OCI-LY3 (cell line): ENCODE data around the gene TUBGCP3.

Experiments used
- H2AFZ ChIP-seq: fragments of 200-600, 300-600 bp; shearing (Covaris generic); 2 replicates; pipeline ENCODE4 v1.6.0; 2014; ENCODE audit warnings: antibody characterized with exemption, low read depth, low read length
- H3K27ac ChIP-seq: fragments of 200-600, 300-600 bp; sonication (generic); 2 replicates; pipeline ENCODE4 v1.5.1; 2014; ENCODE audit warnings: mild to moderate bottlenecking, low read length, moderate library complexity, mixed read lengths
- H3K27me3 ChIP-seq: fragments of 200-600, 300-600 bp; sonication (generic); 2 replicates; pipeline ENCODE4 v1.6.1; 2014; ENCODE audit warnings: low read depth, low read length, mixed read lengths
- H3K36me3 ChIP-seq: fragments of 200-600, 300-600 bp; sonication (generic); replicated peaks from 2 replicates; pipeline ENCODE3; 2014; ENCODE audit warnings: low read depth, low read length, mixed read lengths
- H3K4me1 ChIP-seq: fragments of 300-600, 200-600 bp; sonication (generic); 2 replicates; pipeline ENCODE4 v1.6.1; 2014; ENCODE audit warnings: low read length, mixed read lengths
- H3K4me2 ChIP-seq: fragments of 200-600, 300-600 bp; sonication (generic); 2 replicates; pipeline ENCODE4 v1.6.1; 2014; ENCODE audit warnings: low read length, mixed read lengths
- H3K4me3 ChIP-seq: fragments of 300-600, 200-600 bp; sonication (generic); 2 replicates; pipeline ENCODE4 v1.5.1; 2014; ENCODE audit warnings: antibody characterized with exemption, mild to moderate bottlenecking, low read length, moderate library complexity
- H3K79me2 ChIP-seq: fragments of 300-600, 200-600 bp; shearing (Covaris generic); 2 replicates; pipeline ENCODE4 v1.6.1; 2014; ENCODE audit warnings: mild to moderate bottlenecking, low read length, mixed read lengths
- H3K9ac ChIP-seq: fragments of 300-600, 200-600 bp; shearing (Covaris generic); 2 replicates; pipeline ENCODE4 v1.6.0; 2014; ENCODE audit warnings: mild to moderate bottlenecking, low read length, moderate library complexity
- H3K9me3 ChIP-seq: fragments of 200-600, 300-600 bp; shearing (Covaris generic); 2 replicates; pipeline ENCODE4 v1.6.1; 2014; ENCODE audit warnings: low read length, mixed read lengths; ENCODE audit not compliant: insufficient read depth
- H4K20me1 ChIP-seq: fragments of 200-600, 300-600 bp; sonication (generic); 2 replicates; pipeline ENCODE4 v1.6.1; 2016; ENCODE audit warnings: low read length, mixed read lengths; ENCODE audit not compliant: insufficient read depth
- CTCF ChIP-seq: fragments of 200-600, 300-600 bp; sonication (generic); IDR thresholded peaks from 2 replicates; pipeline ENCODE4 v1.5.1; 2014; ENCODE audit warnings: antibody characterized with exemption, low read length, low read depth
- EZH2phosphoT487 ChIP-seq: fragments of 200-600 bp; shearing (Covaris generic); IDR thresholded peaks from 2 replicates; pipeline ENCODE4 v1.6.1; 2018; ENCODE audit warnings: antibody characterized with exemption, mixed run types, low read depth

Gene TUBGCP3

GRCh38 chr13:112451512-112452379, 136.2 kb downstream of the TUBGCP3 start:
- Histone ChIP-seq H2AFZ (no peak overlapping the region), H3K9ac (no peak overlapping the region), H3K27ac (no peak overlapping the region), H3K36me3 (no peaks in the 10 kb centered on the region), H3K9me3 (no peaks in the 10 kb centered on the region), H3K79me2 (no peaks in the 10 kb centered on the region), H3K4me3 (no peak overlapping the region), H4K20me1 (no peaks in the 10 kb centered on the region), H3K4me2 (no peak overlapping the region), H3K27me3 (no peaks in the 10 kb centered on the region), H3K4me1 (no peaks in the 10 kb centered on the region)
- no peak for TF ChIP-seq CTCF
- no peak for TF ChIP-seq EZH2phosphoT487

- Histone ChIP-seq H3K9me3 (no peaks in the 10 kb centered on the region), H2AFZ (no peak overlapping the region), H3K36me3 (no peaks in the 10 kb centered on the region), H3K4me1 (no peaks in the 10 kb centered on the region), H3K4me2 (no peak overlapping the region), H3K27me3 (no peaks in the 10 kb centered on the region), H3K4me3 (no peak overlapping the region), H3K27ac (no peak overlapping the region), H3K79me2 (no peaks in the 10 kb centered on the region), H4K20me1 (no peaks in the 10 kb centered on the region), H3K9ac (no peak overlapping the region)
- TF ChIP-seq EZH2phosphoT487 = no peak
- no peak for TF ChIP-seq CTCF
These were observed 137.1 kb downstream of the TUBGCP3 start for GRCh38 chr13:112450904-112451240.

GRCh38 chr13:112450118-112450903, 137.6 kb downstream of the TUBGCP3 start:
- Histone ChIP-seq H3K27ac (no peak overlapping the region), H3K9me3 (no peaks in the 10 kb centered on the region), H2AFZ (no peak overlapping the region), H3K9ac (no peak overlapping the region), H3K4me1 (no peaks in the 10 kb centered on the region), H3K4me2 (no peak overlapping the region), H3K36me3 (no peaks in the 10 kb centered on the region), H4K20me1 (no peaks in the 10 kb centered on the region), H3K27me3 (no peaks in the 10 kb centered on the region), H3K4me3 (no peak overlapping the region), H3K79me2 (no peaks in the 10 kb centered on the region)
- TF ChIP-seq CTCF (no peak), EZH2phosphoT487 (no peak)

- H3K9ac ChIP-seq = no peak overlapping the region
These were observed 138.4 kb downstream of the TUBGCP3 start for GRCh38 chr13:112449545-112449930.

More at GRCh38 chr13:112449545-112449930, 138.4 kb downstream of the TUBGCP3 start:
- Histone ChIP-seq H3K4me3 (no peak overlapping the region), H3K4me1 (no peaks in the 10 kb centered on the region), H3K27me3 (no peaks in the 10 kb centered on the region), H3K27ac (no peak overlapping the region), H3K9me3 (no peaks in the 10 kb centered on the region), H4K20me1 (no peaks in the 10 kb centered on the region), H2AFZ (no peak overlapping the region), H3K79me2 (no peaks in the 10 kb centered on the region), H3K36me3 (no peaks in the 10 kb centered on the region), H3K4me2 (no peak overlapping the region)
- TF ChIP-seq CTCF (no peak), EZH2phosphoT487 (no peak)
